ENCODE measurements around the gene LRMDA. TPM values are rescaled to one million over a fixed set of nuclear protein-coding genes. Genes with fewer than 3 reads are reported as not detected.

LRMDA gene
- total RNA-seq, 1 experiment from 2014 or later, result 4.8 TPM

DNA sequence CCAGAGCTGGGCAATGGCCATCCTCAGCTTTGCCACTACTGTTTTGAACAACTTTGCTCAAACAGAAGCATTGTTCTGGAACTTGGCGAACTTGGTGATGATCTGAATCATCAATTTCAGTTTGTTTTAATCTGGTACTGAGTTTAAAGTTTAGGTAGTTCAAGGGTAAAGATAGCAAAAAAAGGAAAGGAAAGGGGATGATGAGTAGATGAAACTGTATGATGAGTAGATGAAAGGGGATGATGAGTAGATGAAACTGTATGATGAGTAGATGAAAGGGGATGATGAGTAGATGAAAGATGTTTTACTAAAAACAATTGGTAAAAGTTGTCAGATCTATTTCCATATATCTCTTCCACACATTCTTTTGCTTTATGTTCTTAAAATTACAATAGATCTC is 737.0 kb downstream of the LRMDA start:
- DNase-seq (ENCODE audit: low read depth, low spot score), result no peak
- no TSS peak for BruUV-seq (replicated peaks)
- Histone ChIP-seq H3K9me3 (ENCODE audit: control insufficient read depth in 1 of 2, insufficient read depth in 1 of 2, low read depth in 1 of 2, low read length in 2 of 2) (no peaks in the 10 kb centered on the region), H3K4me1 (ENCODE audit: control insufficient read depth in 1 of 2, insufficient read depth in 2 of 2, low read length in 2 of 2) (no peaks in the 10 kb centered on the region), H3K79me2 (ENCODE audit: insufficient read depth, low read length) (no peaks in the 10 kb centered on the region), H3K36me3 (ENCODE audit: control insufficient read depth in 1 of 2, insufficient read depth in 2 of 2, low read length in 2 of 2) (no peaks in the 10 kb centered on the region), H4K20me1 (ENCODE audit: insufficient read depth) (no peaks in the 10 kb centered on the region), H3K4me3 (replicated peaks in 1 of 2; ENCODE audit: low read depth in 1 of 2, low read length in 2 of 2) (no peak overlapping the region), H3K9ac (ENCODE audit: low read length) (no peak overlapping the region), H3K4me2 (ENCODE audit: low read length) (no peak overlapping the region), H3K27me3 (ENCODE audit: insufficient read depth, low read length) (0 out of 2 replicates have a peak, but pooled peaks cover 8% of the 10 kb centered on the region), H3K27ac (ENCODE audit: low read depth, low read length) (no peak overlapping the region), H2AFZ (ENCODE audit: low read depth, low read length, poor library complexity, severe bottlenecking) (no peak overlapping the region), H3K9me2 (ENCODE audit: insufficient read depth) (no peaks in the 10 kb centered on the region)
- RAD21 ChIA-PET (ENCODE audit: low non-redundant PET in 1 of 2, low total read pairs in 2 of 2, uncharacterized antibody in 2 of 2, unreplicated experiment in 2 of 2), result no interaction called here
- TF ChIP-seq TCF7L2 (IDR thresholded peaks at IDR 0.05; ENCODE audit: borderline replicate concordance, extremely low read depth, insufficient read depth, insufficient read length), result no peak
- TF ChIP-seq CEBPB (IDR thresholded peaks at IDR 0.05; ENCODE audit: low read depth), result no peak
- no peak for TF ChIP-seq SIN3A (IDR thresholded peaks at IDR 0.05; ENCODE audit: low read depth)
- TF ChIP-seq POLR2A (IDR thresholded peaks at IDR 0.05; ENCODE audit: borderline replicate concordance, extremely low read depth, insufficient read depth, insufficient read length), result no peak
- TF ChIP-seq POLR2AphosphoS5 (IDR thresholded peaks at IDR 0.05; ENCODE audit: low read depth, low read length), result no peak
- TF ChIP-seq, protein P1, sequence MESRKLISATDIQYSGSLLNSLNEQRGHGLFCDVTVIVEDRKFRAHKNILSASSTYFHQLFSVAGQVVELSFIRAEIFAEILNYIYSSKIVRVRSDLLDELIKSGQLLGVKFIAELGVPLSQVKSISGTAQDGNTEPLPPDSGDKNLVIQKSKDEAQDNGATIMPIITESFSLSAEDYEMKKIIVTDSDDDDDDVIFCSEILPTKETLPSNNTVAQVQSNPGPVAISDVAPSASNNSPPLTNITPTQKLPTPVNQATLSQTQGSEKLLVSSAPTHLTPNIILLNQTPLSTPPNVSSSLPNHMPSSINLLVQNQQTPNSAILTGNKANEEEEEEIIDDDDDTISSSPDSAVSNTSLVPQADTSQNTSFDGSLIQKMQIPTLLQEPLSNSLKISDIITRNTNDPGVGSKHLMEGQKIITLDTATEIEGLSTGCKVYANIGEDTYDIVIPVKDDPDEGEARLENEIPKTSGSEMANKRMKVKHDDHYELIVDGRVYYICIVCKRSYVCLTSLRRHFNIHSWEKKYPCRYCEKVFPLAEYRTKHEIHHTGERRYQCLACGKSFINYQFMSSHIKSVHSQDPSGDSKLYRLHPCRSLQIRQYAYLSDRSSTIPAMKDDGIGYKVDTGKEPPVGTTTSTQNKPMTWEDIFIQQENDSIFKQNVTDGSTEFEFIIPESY (IDR thresholded peaks at IDR 0.05; ENCODE audit: extremely low read depth, insufficient replicate concordance, low read length), result no peak
- TF ChIP-seq RAD21 (IDR thresholded peaks at IDR 0.05; ENCODE audit: low read depth), result no peak
- TF ChIP-seq SRF (IDR thresholded peaks at IDR 0.05; ENCODE audit: low read depth), result no peak
- TF ChIP-seq, protein P2, sequence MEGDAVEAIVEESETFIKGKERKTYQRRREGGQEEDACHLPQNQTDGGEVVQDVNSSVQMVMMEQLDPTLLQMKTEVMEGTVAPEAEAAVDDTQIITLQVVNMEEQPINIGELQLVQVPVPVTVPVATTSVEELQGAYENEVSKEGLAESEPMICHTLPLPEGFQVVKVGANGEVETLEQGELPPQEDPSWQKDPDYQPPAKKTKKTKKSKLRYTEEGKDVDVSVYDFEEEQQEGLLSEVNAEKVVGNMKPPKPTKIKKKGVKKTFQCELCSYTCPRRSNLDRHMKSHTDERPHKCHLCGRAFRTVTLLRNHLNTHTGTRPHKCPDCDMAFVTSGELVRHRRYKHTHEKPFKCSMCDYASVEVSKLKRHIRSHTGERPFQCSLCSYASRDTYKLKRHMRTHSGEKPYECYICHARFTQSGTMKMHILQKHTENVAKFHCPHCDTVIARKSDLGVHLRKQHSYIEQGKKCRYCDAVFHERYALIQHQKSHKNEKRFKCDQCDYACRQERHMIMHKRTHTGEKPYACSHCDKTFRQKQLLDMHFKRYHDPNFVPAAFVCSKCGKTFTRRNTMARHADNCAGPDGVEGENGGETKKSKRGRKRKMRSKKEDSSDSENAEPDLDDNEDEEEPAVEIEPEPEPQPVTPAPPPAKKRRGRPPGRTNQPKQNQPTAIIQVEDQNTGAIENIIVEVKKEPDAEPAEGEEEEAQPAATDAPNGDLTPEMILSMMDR (IDR thresholded peaks at IDR 0.05 in 2 of 3, conservative IDR thresholded peaks at IDR 0.05 in 1 of 3; ENCODE audit: borderline replicate concordance in 1 of 3, insufficient read depth in 1 of 3, low read depth in 2 of 3, low read length in 2 of 3), result no peak
- POLR2A ChIA-PET, result no interaction called here
- intact Hi-C loops (cut with micrococcal nuclease), result no loop called here
- CTCF ChIA-PET, result no interaction called here
- ATAC-seq, result no peak

All from HCT116 (cell line).